ENCODE results near the gene TFIP11. TPM values are rescaled to one million over a fixed set of nuclear protein-coding genes. Genes with fewer than 3 reads are reported as not detected.

Gene TFIP11
- total RNA-seq, 2 experiments from 2014 or later: 111 TPM

DNA sequence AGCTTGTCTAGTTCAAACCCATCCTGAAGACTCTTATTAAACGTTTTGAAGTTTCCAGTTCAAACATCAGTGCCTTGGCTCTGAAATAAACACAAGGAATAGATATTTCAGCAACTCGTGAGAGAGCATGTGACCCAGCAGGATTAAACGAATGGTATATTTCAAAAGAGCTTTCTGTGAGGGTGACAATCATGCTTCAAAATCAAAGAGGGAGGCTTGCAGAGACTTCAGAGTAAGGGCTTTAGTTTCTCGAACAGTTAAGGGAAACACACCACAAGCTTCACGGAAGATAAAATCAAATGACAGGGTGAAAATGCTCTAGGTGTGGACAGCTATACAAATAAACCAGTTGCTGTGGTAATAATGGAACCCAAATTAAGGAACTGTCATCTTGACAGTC is 30.1 kb downstream of the TFIP11 start:
- no peaks in the 10 kb centered on the region for H3K27me3 ChIP-seq (ENCODE audit: control insufficient read depth in 1 of 2, insufficient read depth in 2 of 2, low read length in 2 of 2)
- Mint-ChIP-seq H3K27me3 (no peaks in the 10 kb centered on the region), H3K4me3 (peak overlapping the region; percentile 97), H3K4me1 (ENCODE audit: low read depth) (peaks cover 84% of the 10 kb centered on the region), H3K9me3 (no peaks in the 10 kb centered on the region), H3K36me3 (ENCODE audit: low read depth) (peaks cover 47% of the 10 kb centered on the region), H3K27ac (peak overlapping the region; percentile 94)
- ChIA-PET CTCF (interaction anchor here (1.0 kb wide), 1 partner anchor 21 kb away, joined by 3 read pairs; no protein-coding TSS in a partner anchor), POLR2A (interaction anchor here (2.6 to 4.1 kb wide), 3 partner anchors 31 to 191 kb away, joined by 46 to 71 read pairs (median 54); partner anchors contain the start of genes ASPHD2 and TFIP11)
- no peak overlapping the region for H3K4me3 ChIP-seq (ENCODE audit: low read length)
- intact Hi-C loops (cut with DNase I, micrococcal nuclease): loop anchor here (2.0 to 5.0 kb wide), 3 partner anchors 51 to 1435 kb away; partner anchors contain the start of genes PITPNB (in 1 of the 2) and TPST2 (in 1 of the 2)
- no peak overlapping the region for H3K27ac ChIP-seq (ENCODE audit: low read depth in 1 of 2, low read length in 2 of 2)
- DNase-seq: no peak
- H3K9me3 ChIP-seq (ENCODE audit: control insufficient read depth in 1 of 2, insufficient read depth in 1 of 2, low read length in 2 of 2): no peaks in the 10 kb centered on the region
- H3K4me1 ChIP-seq (ENCODE audit: insufficient read depth, low read length): peaks cover 59% of the 10 kb centered on the region
- no peak for ATAC-seq (ENCODE audit: poor library complexity)
- no peak for TF ChIP-seq CTCF (IDR thresholded peaks at IDR 0.05)
- peaks cover 6% of the 10 kb centered on the region for H3K36me3 ChIP-seq (ENCODE audit: insufficient read depth, low read length)

DNA sequence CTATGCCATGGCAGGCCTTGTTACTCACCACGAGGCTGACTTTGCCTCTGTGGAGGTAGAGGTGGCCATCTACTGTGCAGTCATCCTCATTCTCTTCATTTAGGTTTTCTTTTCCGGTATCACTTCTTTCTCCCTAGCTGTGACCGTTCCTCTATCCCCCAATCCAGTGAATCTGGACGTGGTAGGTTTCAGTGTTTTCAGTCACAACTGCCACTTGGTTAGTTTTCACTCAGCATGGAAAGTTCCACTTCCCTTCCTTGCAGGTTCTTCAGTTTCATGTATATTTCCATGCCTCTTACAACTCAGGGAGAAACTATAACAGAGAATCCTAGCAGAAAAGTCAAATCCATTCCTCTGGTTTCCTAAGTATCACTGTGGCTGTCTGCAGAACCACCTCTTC is 30.6 kb downstream of the TFIP11 start:
- no peaks in the 10 kb centered on the region for H3K27me3 ChIP-seq (ENCODE audit: control insufficient read depth in 1 of 2, insufficient read depth in 2 of 2, low read length in 2 of 2)
- H3K4me3 Mint-ChIP-seq: peak overlapping the region; percentile 97
- ATAC-seq (ENCODE audit: poor library complexity) (no peak), DNase-seq (no peak)
- no peak for TF ChIP-seq CTCF (IDR thresholded peaks at IDR 0.05)
- POLR2A ChIA-PET: interaction anchor here (4.1 kb wide), 1 partner anchor 191 kb away, joined by 71 read pairs; no protein-coding TSS in a partner anchor
- H3K36me3 ChIP-seq (ENCODE audit: insufficient read depth, low read length): peaks cover 10% of the 10 kb centered on the region
- H3K9me3 ChIP-seq (ENCODE audit: control insufficient read depth in 1 of 2, insufficient read depth in 1 of 2, low read length in 2 of 2): no peaks in the 10 kb centered on the region
- H3K27ac ChIP-seq (ENCODE audit: low read depth in 1 of 2, low read length in 2 of 2): no peak overlapping the region
- no peak overlapping the region for H3K4me3 ChIP-seq (ENCODE audit: low read length)
- H3K9me3 Mint-ChIP-seq: no peaks in the 10 kb centered on the region
- H3K27me3 Mint-ChIP-seq: no peaks in the 10 kb centered on the region
- intact Hi-C loops (cut with DNase I, micrococcal nuclease): loop anchor here (2.0 to 5.0 kb wide), 4 partner anchors 51 to 1436 kb away; partner anchors contain the start of genes PITPNB (in 1 of the 2) and TPST2 (in 1 of the 2)
- H3K4me1 ChIP-seq (ENCODE audit: insufficient read depth, low read length): peaks cover 59% of the 10 kb centered on the region
- H3K4me1 Mint-ChIP-seq (ENCODE audit: low read depth): peaks cover 87% of the 10 kb centered on the region
- CTCF ChIA-PET: interaction anchor here (1.0 kb wide), 1 partner anchor 22 kb away, joined by 3 read pairs; no protein-coding TSS in a partner anchor
- H3K36me3 Mint-ChIP-seq (ENCODE audit: low read depth): peaks cover 52% of the 10 kb centered on the region
- peak overlapping the region; percentile 94 for H3K27ac Mint-ChIP-seq

DNA sequence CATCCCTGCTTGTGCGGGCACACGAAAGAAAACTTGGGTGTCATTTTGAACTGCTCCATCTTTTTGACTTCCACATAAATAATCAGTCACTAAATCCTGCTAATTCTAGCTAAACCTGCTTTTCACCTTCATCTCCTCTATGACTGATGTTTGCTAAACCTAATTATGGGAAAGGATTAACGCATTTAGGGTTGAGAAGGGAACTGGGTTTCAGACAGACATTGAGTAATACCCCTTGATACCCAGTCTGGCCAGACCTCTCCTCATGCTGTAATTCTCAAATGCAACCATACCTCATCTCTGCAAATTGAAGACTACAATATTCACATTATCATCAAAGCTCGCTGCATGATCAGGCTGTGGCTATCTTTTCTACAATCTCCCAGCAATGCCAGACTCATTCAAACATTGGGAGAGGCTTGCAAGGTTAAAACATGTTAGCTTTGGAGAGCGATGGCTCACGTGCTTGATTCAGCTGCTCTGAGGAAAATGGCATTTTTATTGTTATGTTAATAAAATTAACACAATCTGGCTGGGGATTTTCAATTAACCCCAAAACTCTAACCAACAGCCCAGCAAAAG is 31.1 kb downstream of the TFIP11 start:
- CTCF ChIA-PET: interaction anchor here (1.0 kb wide), 1 partner anchor 22 kb away, joined by 3 read pairs; no protein-coding TSS in a partner anchor

More for the DNA sequence above, 31.1 kb downstream of the TFIP11 start:
- Mint-ChIP-seq H3K36me3 (ENCODE audit: low read depth) (peaks cover 54% of the 10 kb centered on the region), H3K4me1 (ENCODE audit: low read depth) (peaks cover 87% of the 10 kb centered on the region), H3K4me3 (peak overlapping the region; percentile 97), H3K27ac (peak overlapping the region; percentile 94), H3K9me3 (no peaks in the 10 kb centered on the region), H3K27me3 (no peaks in the 10 kb centered on the region)
- ATAC-seq (ENCODE audit: poor library complexity) (no peak), DNase-seq (no peak)
- Histone ChIP-seq H3K4me1 (ENCODE audit: insufficient read depth, low read length) (peaks cover 59% of the 10 kb centered on the region), H3K27ac (ENCODE audit: low read depth in 1 of 2, low read length in 2 of 2) (no peak overlapping the region), H3K9me3 (ENCODE audit: control insufficient read depth in 1 of 2, insufficient read depth in 1 of 2, low read length in 2 of 2) (no peaks in the 10 kb centered on the region), H3K27me3 (ENCODE audit: control insufficient read depth in 1 of 2, insufficient read depth in 2 of 2, low read length in 2 of 2) (no peaks in the 10 kb centered on the region), H3K4me3 (ENCODE audit: low read length) (no peak overlapping the region), H3K36me3 (ENCODE audit: insufficient read depth, low read length) (peaks cover 14% of the 10 kb centered on the region)
- intact Hi-C loops (cut with DNase I, micrococcal nuclease): loop anchor here in 1 of 2 experiments (2.0 to 5.0 kb wide), 2 partner anchors 190 to 1436 kb away; partner anchors contain the start of gene PITPNB
- POLR2A ChIA-PET: interaction anchor here (4.1 kb wide), 1 partner anchor 192 kb away, joined by 71 read pairs; no protein-coding TSS in a partner anchor
- TF ChIP-seq CTCF (IDR thresholded peaks at IDR 0.05): no peak

Measured in CD4-positive, alpha-beta T cell (primary cell).